ENCODE measurements around the gene ADAMTS9. TPM values are rescaled to one million over a fixed set of nuclear protein-coding genes. Genes with fewer than 3 reads are reported as not detected.

The ADAMTS9 gene
- total and polyA plus RNA-seq, 9 of the 15 experiments (the other 6 are each of a cell fraction or from before 2014, with no cell fraction given): 0.05 to 0.32 (median 0.13) TPM; not detected in 2

DNA sequence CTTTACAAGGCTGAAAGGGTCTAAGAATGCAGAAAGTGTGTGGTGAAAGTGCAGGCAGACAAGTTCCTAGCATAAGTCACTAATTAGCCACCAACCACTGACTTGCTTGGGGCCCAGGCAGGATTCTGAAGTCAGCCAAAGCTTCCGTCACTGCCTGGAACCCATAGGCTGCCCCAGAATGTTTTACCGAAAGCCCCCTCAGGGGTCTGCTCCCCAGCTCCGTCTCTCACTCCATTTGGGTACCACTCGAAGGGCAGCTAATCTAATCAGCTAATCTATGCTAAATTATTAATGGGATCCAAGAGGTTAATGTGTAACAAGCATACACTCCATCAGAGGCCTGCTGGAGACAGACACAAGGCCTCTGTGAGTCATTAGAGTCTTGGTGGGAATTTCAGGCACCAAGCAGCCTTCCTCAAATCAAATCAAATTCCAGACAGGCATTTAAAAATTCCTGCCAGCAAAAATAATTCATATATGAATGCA lies 13.2 kb downstream of the ADAMTS9 start:
- Histone ChIP-seq H3K9me3 (replicated peaks; ENCODE audit: control insufficient read depth, insufficient read depth, low read depth, low read length) (no peaks in the 10 kb centered on the region), H3K4me3 (no peak overlapping the region), H3K79me2 (ENCODE audit: control insufficient read depth, insufficient read depth, low read length) (no peaks in the 10 kb centered on the region), H3K9me1 (ENCODE audit: control insufficient read depth, insufficient read depth, low read length) (no peaks in the 10 kb centered on the region), H3K4me2 (ENCODE audit: insufficient read depth, low read length) (no peak overlapping the region), H4K20me1 (replicated peaks; ENCODE audit: control insufficient read depth, insufficient read depth, low read length) (no peaks in the 10 kb centered on the region), H3K4me1 (replicated peaks in 1 of 2; ENCODE audit: control insufficient read depth in 2 of 2, insufficient read depth in 2 of 2, low read length in 2 of 2) (no peaks in the 10 kb centered on the region), H3K27ac (ENCODE audit: extremely low read depth, low read depth, low read length) (no peak overlapping the region), H3K36me3 (ENCODE audit: control insufficient read depth, insufficient read depth, low read length) (no peaks in the 10 kb centered on the region), H3K27me3 (ENCODE audit: control insufficient read depth in 2 of 2, insufficient read depth in 2 of 2, low read length in 2 of 2) (no peaks in the 10 kb centered on the region), H2AFZ (ENCODE audit: low read depth, low read length) (no peak overlapping the region), H3K9ac (ENCODE audit: insufficient read depth in 1 of 2, low read depth in 2 of 2, low read length in 2 of 2) (no peak overlapping the region)
- TF ChIP-seq CTBP1 (IDR thresholded peaks at IDR 0.05; ENCODE audit: borderline replicate concordance) (no peak), HEY1 (CRISPR knock-in tag; IDR thresholded peaks at IDR 0.05; ENCODE audit: borderline replicate concordance) (no peak), HINFP (tag; conservative IDR thresholded peaks at IDR 0.05; ENCODE audit: low read depth) (no peak), ZBTB9 (CRISPR knock-in tag; IDR thresholded peaks at IDR 0.05) (no peak), SMAD1 (IDR thresholded peaks at IDR 0.05; ENCODE audit: low read depth, low read length, partially characterized antibody) (no peak), CEBPZ (IDR thresholded peaks at IDR 0.05; ENCODE audit: borderline replicate concordance, low read depth, low read length) (no peak), ESRRA (IDR thresholded peaks at IDR 0.05; ENCODE audit: borderline replicate concordance, low read depth) (no peak), SIX5 (IDR thresholded peaks at IDR 0.05; ENCODE audit: borderline replicate concordance in 1 of 2, insufficient read depth in 1 of 2, low read depth in 1 of 2, low read length in 2 of 2) (no peak), GATAD2B (IDR thresholded peaks at IDR 0.05; ENCODE audit: borderline replicate concordance) (no peak), CCNT2 (IDR thresholded peaks at IDR 0.05; ENCODE audit: borderline replicate concordance, extremely low read depth, insufficient read length, low read depth, low read length) (no peak)
- intact Hi-C loops (cut with micrococcal nuclease): no loop called here
- ChIA-PET CTCF (ENCODE audit: low intra/inter-chr PET ratio) (no interaction called here), POLR2A (no interaction called here)
- ATAC-seq (no peak), DNase-seq (ENCODE audit: extremely low read depth in 1 of 4, low spot score in 3 of 4) (no peak), FAIRE-seq (no peak)
- in situ Hi-C loops (cut with MboI): no loop called here
- 5% methylated on average over 4 of the region's 4 CpGs for WGBS (ENCODE audit: insufficient coverage, low coverage, missing lambda C conversion rate)
- BruUV-seq (replicated peaks): no TSS peak

All from K562 (cell line).